Measurements from ENCODE around the gene CMTM6. TPM values are rescaled to one million over a fixed set of nuclear protein-coding genes. Genes with fewer than 3 reads are reported as not detected.
A peak's percentile ranks its signal among the peaks of the same experiment; 100 is the strongest.

CMTM6 gene
- total and polyA plus RNA-seq, 10 of the 15 experiments (the other 5 are each of a cell fraction or from before 2014, with no cell fraction given), result 27.1 to 97.3 (median 61.4) TPM

- TF ChIP-seq ZBTB4 (CRISPR knock-in tag; IDR thresholded peaks at IDR 0.05) (no peak), MEF2A (IDR thresholded peaks at IDR 0.05; ENCODE audit: insufficient read depth, low read depth, low read length) (0 out of 2 replicates have a peak, but pooled peaks have one; percentile 60), MLLT1 (IDR thresholded peaks at IDR 0.05) (peak; percentile 54), SMARCA5 (IDR thresholded peaks at IDR 0.05) (no peak), REST (IDR thresholded peaks at IDR 0.05; ENCODE audit: low read depth, low read length) (no peak), IKZF1 (conservative IDR thresholded peaks at IDR 0.05) (peak; percentile 83), FOS (IDR thresholded peaks at IDR 0.05; ENCODE audit: borderline replicate concordance, extremely low read depth, insufficient read length) (no peak), ZNF687 (IDR thresholded peaks at IDR 0.05) (no peak), PML (IDR thresholded peaks at IDR 0.05; ENCODE audit: low read length) (no peak), SMAD1 (IDR thresholded peaks at IDR 0.05; ENCODE audit: low read depth, partially characterized antibody) (no peak), WRNIP1 (IDR thresholded peaks at IDR 0.05; ENCODE audit: borderline replicate concordance, low read depth, low read length) (no peak), NFYB (IDR thresholded peaks at IDR 0.05; ENCODE audit: insufficient read depth, low read depth, low read length) (no peak), YY1 (IDR thresholded peaks at IDR 0.05; ENCODE audit: low read depth, low read length) (no peak), NR2C2 (IDR thresholded peaks at IDR 0.05; ENCODE audit: borderline replicate concordance, control insufficient read depth, insufficient read length, low read depth) (no peak), RAD21 (IDR thresholded peaks at IDR 0.05; ENCODE audit: insufficient read depth, low read depth, low read length) (no peak), MYB (IDR thresholded peaks at IDR 0.05; ENCODE audit: borderline replicate concordance, low read depth, low read length) (0 out of 2 replicates have a peak, but pooled peaks have one; percentile 14)
These were observed 8.9 kb downstream of the CMTM6 start (continued) for GRCh38 chr3:32493437-32494414.

All from GM12878 (cell line).